GM19452 (cell line): ENCODE measurements around the gene SNN.

Experiments
- ATAC-seq: cut with Tn5 transposase; IDR thresholded peaks from one replicate; pipeline ENCODE4 v1.9.1; 2021; ENCODE audit not compliant: unreplicated experiment

Gene SNN

GRCh38 chr16:11677959-11678881 is 10.0 kb downstream of the SNN start:
- ATAC-seq, result no peak

DNA sequence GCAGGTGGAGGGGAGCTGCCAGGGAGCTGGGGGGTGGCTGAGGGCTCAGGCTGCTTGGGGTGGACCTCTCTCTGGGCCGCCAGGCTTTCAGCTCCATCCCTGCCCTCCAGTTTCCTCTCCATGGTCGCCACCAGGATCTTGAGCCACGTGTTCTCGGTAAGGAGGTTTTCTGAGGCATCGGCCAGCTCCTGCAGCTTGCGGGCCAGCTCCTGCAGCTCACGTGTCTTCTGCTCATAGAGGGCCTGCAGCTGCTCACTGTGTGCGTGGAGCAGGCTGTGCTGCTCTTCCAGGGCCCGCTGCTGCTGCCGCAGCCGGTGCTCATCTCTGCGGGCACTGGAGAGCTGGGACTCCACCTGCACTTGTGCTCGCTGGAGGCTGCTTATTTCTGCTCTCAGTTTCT is 11.0 kb downstream of the SNN start:
- ATAC-seq, result no peak

DNA sequence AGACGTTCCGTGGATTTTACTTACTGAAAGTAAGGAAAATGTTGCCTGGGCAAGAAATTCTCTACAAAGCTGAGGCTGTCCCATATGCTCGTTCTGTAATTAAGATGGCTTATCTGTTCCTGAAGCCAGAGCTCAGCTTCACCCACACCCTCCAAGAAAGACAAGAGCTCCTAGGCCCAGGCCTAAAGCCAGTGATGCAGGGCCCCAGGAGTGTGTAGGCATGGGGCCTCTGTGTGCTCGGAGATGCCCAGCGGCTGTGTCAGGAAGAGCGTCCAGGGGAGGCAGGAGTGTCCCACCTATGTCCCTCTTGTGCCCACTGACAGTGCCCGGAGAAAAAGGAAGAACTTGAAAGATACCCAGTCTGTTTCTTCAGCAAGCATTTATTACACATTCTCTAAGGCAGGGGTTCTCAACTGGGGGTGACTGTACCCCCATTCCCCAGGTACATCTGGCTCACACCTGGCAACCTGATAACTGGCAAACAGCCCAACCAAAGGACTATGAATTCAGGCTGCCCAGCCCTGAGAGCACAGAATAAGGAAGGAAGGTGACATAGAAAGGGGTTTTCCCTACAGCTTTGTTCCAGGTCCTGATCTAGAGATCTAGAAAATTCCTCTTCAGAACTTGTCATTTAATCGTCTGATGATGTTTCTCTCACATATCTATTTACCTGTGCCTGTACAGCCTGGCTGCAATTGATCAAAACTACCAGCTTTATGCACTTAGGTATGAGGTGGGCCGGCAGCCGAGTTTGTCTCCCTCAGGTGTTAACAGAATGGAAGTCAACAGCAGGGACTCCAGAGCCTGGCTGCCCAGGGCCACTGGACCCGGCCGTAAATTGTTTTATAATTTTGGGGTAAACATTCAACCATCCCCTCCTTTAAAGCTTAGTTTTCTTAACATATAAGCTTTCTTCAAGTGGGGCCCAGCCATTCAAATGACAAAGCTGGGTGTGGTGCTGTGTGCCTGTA is 12.0 kb downstream of the SNN start:
- ATAC-seq, result no peak

- ATAC-seq, result peak; percentile 36
Measured at GRCh38 chr16:11681556-11681955, 13.3 kb downstream of the SNN start.

DNA sequence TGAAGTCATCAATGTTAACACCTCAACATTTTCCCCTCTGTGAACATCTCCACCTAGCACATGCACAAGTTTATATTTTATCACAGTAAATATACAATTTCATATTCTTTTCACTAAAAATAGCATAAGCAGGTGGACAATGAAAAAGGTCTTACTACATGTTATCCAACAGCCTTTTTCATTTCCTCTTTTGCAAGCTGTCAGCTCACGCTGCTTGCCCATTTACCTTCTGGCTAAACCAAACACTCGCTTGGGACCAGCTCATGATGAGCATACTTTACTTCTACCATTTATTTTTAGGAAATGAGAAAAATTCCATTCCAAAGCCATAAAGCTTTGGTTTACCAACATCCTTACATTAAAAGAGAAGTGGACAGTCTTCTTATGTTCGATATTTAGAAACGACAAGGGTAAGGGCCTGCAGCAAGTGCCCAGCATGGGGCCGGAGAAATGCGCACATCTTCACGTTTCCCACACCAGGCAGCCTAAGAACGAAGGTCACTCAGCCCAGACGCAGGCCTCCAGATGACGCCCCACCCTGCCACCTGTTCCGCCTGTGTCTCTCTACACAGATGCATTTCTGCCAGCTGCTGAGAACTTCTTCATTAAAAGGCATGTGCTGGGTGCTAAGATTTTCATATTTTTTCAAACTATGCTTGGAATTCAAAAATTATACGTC is 13.9 kb downstream of the SNN start:
- peak; percentile 56 for ATAC-seq

- no peak for ATAC-seq
Measured at GRCh38 chr16:11682655-11683096, 14.4 kb downstream of the SNN start.

GRCh38 chr16:11683145-11683544 is 14.9 kb downstream of the SNN start:
- ATAC-seq, result no peak

DNA sequence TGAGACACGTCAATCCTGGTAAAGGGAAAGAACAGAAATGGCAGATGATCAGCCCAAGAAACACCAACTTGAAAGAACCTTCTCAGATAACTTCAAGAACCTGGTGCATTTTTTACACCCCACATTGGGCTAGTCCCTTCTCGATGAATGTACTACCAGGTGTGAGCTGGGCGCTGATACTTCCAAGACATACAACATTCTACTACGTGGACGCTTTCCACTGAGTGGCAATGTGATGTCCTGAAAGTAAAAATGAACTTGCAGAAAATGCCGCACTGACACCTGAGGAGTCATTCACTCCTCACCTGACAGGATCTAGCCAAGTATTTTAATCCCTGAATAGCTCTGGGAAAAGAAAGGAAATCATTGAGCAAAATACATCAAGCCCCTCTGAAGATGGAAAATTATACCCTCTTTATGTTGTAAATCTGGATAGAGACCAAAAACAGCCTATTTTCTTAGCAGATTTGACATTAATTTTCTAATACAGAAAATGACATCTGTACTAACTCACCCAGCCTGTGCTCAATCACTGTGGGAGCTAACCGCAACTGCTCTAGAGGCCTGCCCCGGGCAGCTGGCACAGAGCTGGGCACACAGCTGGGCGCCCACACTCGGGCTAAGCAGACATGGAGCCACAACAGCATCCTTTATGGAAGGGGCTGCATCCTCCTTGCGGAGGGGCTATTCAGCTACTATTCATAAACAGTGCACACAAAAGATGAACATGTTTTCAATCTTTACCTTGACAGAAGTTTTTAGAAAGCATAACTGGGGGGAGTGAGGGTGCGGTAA is 16.2 kb downstream of the SNN start:
- ATAC-seq, result no peak

DNA sequence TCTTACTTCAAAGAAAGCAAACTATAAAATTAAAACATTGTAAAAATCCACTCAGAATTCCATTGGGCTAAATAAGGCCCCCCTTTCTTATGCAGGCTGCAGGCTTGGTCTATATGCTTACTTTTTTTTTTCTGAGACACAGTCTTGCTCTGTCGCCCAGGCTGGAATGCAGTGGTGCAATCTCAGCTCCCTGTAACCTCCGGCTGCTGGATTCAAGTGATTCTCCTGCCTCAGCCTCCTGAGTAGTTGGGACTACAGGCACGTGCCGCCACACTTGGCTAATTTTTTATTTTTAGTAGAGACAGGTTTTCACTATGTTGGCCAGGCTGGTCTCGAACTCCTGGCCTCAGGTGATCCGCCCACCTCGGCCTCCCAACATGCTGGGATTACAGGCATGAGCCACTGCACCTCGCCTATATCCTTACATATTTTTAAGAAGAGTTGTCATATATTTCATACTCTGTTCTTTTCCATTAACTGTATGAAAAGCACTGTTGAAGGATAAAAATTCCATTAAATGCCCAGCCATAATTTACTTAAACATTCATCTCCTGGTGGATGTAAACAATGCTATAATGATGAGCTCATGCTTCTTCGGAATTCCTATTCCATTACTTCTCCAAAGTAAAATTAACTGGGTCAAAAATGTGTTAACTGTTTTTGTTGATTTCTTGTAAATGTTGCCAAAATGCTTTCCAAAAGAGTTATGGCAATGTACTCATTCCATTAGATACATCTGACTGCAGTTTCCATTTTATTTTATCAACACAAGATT is 17.8 kb downstream of the SNN start:
- no peak for ATAC-seq

DNA sequence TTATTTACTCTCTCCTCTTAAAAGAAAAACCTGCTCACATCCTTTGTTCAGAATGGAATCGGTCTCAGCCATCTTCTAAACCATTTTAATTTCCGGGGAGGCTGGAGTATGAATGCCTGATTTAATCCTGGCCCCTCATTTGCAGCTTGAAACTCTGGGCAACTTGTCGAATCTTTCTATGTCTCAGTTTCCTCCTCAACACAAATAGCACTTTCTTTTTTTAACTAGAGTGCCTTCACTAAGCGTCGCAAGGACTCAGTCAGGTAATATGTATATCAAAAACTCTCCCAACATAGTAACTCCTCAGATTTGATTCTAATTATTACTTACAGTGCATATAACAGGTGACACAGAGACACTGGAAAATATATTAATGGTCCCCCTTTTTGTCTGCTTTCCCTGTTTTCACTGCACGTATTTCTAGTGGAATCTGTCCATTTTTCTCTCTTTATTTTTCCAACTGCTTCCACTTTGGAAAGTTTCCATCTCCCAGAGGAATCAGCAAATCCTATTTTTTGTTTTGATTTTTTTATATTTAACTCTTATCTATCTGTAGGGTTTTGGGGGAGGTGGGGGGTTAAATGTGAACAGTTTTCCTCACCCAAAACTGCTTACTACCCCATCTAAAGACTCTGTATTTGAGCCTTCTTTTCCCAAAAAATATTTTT is 18.6 kb downstream of the SNN start:
- ATAC-seq, result no peak

DNA sequence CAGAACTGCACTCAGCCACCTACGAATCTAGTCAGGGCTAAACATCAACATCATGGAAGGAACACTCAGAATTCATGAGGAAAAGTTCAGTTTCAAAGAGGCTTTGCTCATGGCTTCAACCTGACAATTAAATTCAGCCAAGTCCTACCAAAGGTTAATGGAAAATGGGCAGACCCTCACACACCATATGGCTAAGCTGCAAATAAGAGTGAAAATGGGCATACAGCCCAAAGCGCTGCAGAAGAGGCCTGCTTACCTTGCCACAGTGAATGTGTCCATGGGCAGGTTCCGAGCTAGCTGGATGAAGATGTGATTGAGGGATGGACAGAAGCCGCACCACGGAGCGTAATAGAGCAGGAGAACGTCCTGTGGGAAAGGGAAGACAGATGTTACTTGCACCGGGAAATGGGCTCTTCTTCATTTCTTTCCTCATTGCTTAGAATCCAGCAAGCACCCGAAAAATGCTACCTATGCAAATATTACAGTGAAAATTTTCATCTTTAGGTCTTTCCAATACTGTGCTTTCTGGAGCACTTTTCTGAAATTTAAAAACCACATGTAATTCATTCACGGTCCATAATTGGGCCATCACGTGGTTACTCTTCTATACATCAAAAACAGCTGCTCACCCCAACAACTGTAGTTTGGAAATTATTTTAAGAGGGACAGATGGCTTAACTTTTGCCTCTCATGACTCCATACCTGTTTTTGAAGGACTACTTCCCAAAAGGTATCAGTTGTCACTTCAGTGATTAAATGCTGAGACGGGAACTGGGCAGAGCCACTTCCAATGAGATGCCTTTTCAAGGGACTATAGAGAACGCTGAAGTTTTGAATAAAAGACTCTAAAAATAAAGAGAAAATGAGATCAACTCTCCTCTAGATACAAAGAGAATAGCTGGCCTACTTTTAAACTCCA is 19.6 kb downstream of the SNN start:
- ATAC-seq, result no peak

DNA sequence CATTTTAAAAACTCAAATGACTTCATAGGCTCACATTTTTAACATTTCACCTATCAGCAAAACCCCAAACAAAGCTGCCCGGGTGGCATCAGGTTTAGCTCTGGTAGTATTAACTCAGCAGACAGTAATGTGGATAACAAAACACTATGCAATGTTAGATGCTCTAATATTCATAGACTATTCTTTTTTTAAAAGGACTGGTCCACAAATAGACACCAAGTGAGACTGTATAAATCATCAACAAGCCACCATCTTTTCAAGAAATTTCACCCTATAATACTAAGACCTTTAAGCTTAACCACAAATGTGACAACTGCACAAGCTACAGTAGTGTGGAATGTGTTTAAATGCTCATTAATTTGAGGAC is 20.2 kb downstream of the SNN start:
- ATAC-seq, result no peak

DNA sequence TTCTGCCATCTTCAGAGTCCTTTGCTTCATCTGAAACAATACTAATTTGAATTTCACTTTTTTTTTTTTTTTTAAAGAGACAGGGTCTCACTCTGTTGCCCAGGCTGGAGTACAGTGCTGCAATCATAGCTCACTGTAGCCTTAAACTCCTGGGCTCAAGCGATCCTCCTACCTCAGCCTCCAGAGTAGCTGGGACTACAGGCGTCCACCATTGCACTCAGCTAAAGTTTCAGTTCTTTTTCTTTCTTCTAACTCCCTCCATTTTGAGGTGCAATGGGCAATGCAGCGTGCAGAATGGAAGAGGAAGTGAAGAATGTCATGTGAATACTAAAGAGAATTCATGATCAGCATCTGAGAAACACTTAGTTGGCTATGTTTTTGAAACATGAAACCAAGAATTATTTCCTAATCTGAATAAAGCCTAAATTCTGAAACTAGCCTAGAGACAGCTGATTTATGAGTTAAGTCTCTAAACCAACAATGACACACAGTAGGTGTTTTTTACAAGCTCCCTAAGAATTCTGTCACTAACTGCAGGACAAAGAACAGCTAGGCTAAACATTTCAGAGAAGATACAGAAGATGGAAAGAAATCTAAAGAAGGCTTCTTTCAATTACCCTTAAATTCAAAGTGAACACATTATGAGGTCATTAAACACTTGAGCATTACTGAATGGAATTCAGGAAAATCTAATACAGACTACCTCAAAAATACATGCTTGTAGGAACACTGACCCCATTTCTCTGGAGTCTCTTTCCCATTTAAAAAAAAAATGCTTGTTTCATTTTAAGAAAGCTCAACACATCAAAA is 21.0 kb downstream of the SNN start:
- peak; percentile 77 for ATAC-seq

GRCh38 chr16:11691235-11691634 is 23.0 kb downstream of the SNN start:
- no peak for ATAC-seq

- ATAC-seq, result no peak
Measured at GRCh38 chr16:11691771-11692170, 23.5 kb downstream of the SNN start.

GRCh38 chr16:11692171-11692570 is 23.9 kb downstream of the SNN start:
- ATAC-seq, result no peak

GRCh38 chr16:11692651-11693050 is 24.4 kb downstream of the SNN start:
- no peak for ATAC-seq
